GM18507 (cell line): ENCODE results near the gene TMEM123.

Source experiments
- DNase-seq: peaks from one replicate; pipeline ENCODE4 v3.0.0; 2011; ENCODE audit warnings: low read depth; ENCODE audit not compliant: insufficient read length; ENCODE audit errors: extremely low spot score
- FAIRE-seq: peaks from 2 replicates; lab custom pipeline; 2011; peaks lifted over from hg19 to GRCh38; lab: Jason Lieb, UNC

Gene TMEM123

GRCh38 chr11:102476069-102476468 is 23.5 kb upstream of the TMEM123 start:
- DNase-seq (no peak), FAIRE-seq (no peak)

- FAIRE-seq (no peak), DNase-seq (no peak)
These were observed 21.0 kb upstream of the TMEM123 start for GRCh38 chr11:102473543-102473942.

- FAIRE-seq, result no peak
These were observed 19.6 kb upstream of the TMEM123 start for GRCh38 chr11:102472127-102472526.

GRCh38 chr11:102471474-102471873 is 18.9 kb upstream of the TMEM123 start:
- DNase-seq, result no peak
- no peak for FAIRE-seq

More at GRCh38 chr11:102472127-102472526, 19.6 kb upstream of the TMEM123 start:
- DNase-seq, result no peak

- FAIRE-seq (no peak), DNase-seq (no peak)
These were observed 17.7 kb upstream of the TMEM123 start for GRCh38 chr11:102470251-102470650.

- no peak for FAIRE-seq
- no peak for DNase-seq
These were observed 16.7 kb upstream of the TMEM123 start for GRCh38 chr11:102469196-102469821.

GRCh38 chr11:102468616-102469195 is 16.1 kb upstream of the TMEM123 start:
- FAIRE-seq (no peak), DNase-seq (no peak)

GRCh38 chr11:102467853-102468580 is 15.5 kb upstream of the TMEM123 start:
- no peak for FAIRE-seq

GRCh38 chr11:102467080-102467708 is 14.6 kb upstream of the TMEM123 start:
- DNase-seq (no peak), FAIRE-seq (no peak)

More at GRCh38 chr11:102467853-102468580, 15.5 kb upstream of the TMEM123 start:
- no peak for DNase-seq

- FAIRE-seq (no peak), DNase-seq (no peak)
These were observed 13.1 kb upstream of the TMEM123 start for GRCh38 chr11:102465696-102466095.

- FAIRE-seq, result no peak
- no peak for DNase-seq
These were observed 12.4 kb upstream of the TMEM123 start for GRCh38 chr11:102464859-102465500.

- no peak for FAIRE-seq
- DNase-seq, result no peak
These were observed 11.5 kb upstream of the TMEM123 start for GRCh38 chr11:102464037-102464436.

- DNase-seq (no peak), FAIRE-seq (no peak)
These were observed 10.0 kb upstream of the TMEM123 start for GRCh38 chr11:102462610-102463009.

- FAIRE-seq, result no peak
These were observed 6.8 kb upstream of the TMEM123 start for GRCh38 chr11:102459393-102459792.

GRCh38 chr11:102458548-102458947 is 6.0 kb upstream of the TMEM123 start:
- FAIRE-seq, result no peak
- DNase-seq, result no peak

More at GRCh38 chr11:102459393-102459792, 6.8 kb upstream of the TMEM123 start:
- no peak for DNase-seq

GRCh38 chr11:102457865-102458264 is 5.3 kb upstream of the TMEM123 start:
- FAIRE-seq (no peak), DNase-seq (no peak)

- no peak for DNase-seq
- no peak for FAIRE-seq
These were observed 4.6 kb upstream of the TMEM123 start for GRCh38 chr11:102457056-102457677.

- no peak for FAIRE-seq
- no peak for DNase-seq
These were observed 3.8 kb upstream of the TMEM123 start for GRCh38 chr11:102456381-102456780.

- no peak for FAIRE-seq
- DNase-seq, result no peak
These were observed 1.4 kb upstream of the TMEM123 start for GRCh38 chr11:102453921-102454320.
